ENCODE results near the gene RBMS3.

- TF ChIP-seq CTCF (IDR thresholded peaks at IDR 0.05) (no peak), POLR2AphosphoS5 (IDR thresholded peaks at IDR 0.05; ENCODE audit: insufficient read depth in 1 of 2, low read depth in 1 of 2) (no peak), POLR2A (IDR thresholded peaks at IDR 0.05) (no peak)
Observed at GRCh38 chr3:29695201-29695600, 414.3 kb downstream of the RBMS3 start.

Data from vagina (tissue), 2 donors.